ENCODE data around the gene LINGO3. TPM values are rescaled to one million over a fixed set of nuclear protein-coding genes. Genes with fewer than 3 reads are reported as not detected.
A peak's percentile ranks its signal among the peaks of the same experiment; 100 is the strongest.

The LINGO3 gene
- total and polyA plus RNA-seq, 2 donors (not counting 1 experiment from before 2014, with no cell fraction given) = 1.1 to 3.9 TPM

DNA sequence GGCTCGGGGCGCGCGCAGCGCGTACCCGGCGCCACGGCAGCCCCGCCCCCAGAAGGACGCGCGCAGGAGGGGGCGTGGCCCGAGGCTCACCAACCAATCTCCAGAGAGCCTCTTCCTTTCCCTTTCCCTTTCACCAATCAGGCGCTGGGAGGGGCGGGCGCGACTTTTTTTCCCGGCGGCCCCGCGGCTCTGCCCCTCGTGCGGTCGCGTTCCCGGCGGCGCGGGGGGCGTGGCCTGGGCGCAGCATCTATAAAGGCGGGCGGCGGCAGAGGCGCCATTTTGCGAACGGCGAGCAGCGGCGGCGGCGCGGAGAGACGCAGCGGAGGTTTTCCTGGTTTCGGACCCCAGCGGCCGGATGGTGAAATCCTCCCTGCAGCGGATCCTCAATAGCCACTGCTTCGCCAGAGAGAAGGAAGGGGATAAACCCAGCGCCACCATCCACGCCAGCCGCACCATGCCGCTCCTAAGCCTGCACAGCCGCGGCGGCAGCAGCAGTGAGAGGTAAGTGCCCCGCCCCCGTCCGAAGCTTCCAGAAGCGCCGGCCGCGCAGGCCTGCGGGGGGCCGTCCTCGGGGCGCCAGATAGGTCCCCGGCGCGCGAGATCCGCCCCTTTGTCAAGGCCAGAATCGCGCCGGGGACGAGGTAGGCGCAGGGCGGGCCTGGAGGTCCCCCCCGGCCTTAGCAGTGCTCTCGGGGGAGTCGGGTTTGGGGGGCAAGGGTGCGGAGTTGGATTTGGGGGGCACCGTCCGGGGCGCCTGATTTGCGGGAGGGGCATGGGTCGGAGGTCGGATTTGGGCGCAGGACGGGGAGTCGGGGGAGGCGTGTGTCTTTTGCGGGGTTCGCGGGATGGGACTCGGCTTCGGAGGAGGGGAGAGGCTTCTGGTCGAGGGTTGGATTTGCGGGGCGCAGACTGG lies 38.5 kb downstream of the LINGO3 start:
- Histone ChIP-seq H4K20me1 (ENCODE audit: control insufficient read depth, insufficient read depth, low read length, poor library complexity, severe bottlenecking) (peaks cover 51% of the 10 kb centered on the region), H3K9ac (ENCODE audit: low read length) (peak overlapping the region; percentile 99), H3K9me3 (ENCODE audit: control extremely low read depth in 1 of 3, control insufficient read depth in 2 of 3, insufficient read depth in 1 of 3, low read length in 2 of 3) (no peaks in the 10 kb centered on the region), H3K27ac (ENCODE audit: low read length in 2 of 2) (peak overlapping the region; percentile 79 to 94), H3K27me3 (replicated peaks in 1 of 4; ENCODE audit: control extremely low read depth in 1 of 4, control insufficient read depth in 3 of 4, insufficient read depth in 4 of 4, low read length in 3 of 4) (no peaks in the 10 kb centered on the region), H3K36me3 (replicated peaks in 1 of 2; ENCODE audit: control extremely low read depth in 1 of 2, control insufficient read depth in 1 of 2, extremely low read depth in 1 of 2, insufficient read depth in 2 of 2, low read length in 1 of 2) (peaks cover 0 to 27% of the 10 kb centered on the region in 2 experiments), H3K79me2 (ENCODE audit: control insufficient read depth, insufficient read depth, low read length) (peaks cover 69% of the 10 kb centered on the region), H3K4me1 (ENCODE audit: control insufficient read depth in 2 of 2, insufficient read depth in 2 of 2, low read length in 2 of 2) (peaks cover 56 to 66% of the 10 kb centered on the region in 2 donors), H3K4me3 (ENCODE audit: control extremely low read depth in 1 of 5, extremely low read depth in 1 of 5, insufficient read depth in 1 of 5, low read depth in 2 of 5, low read length in 4 of 5) (peak overlapping the region; percentile 59 to 100 (median 99)), H2AFZ (ENCODE audit: insufficient read depth, low read depth, low read length, poor library complexity, severe bottlenecking) (peak overlapping the region; percentile 42), H3K4me2 (replicated peaks; ENCODE audit: low read depth, low read length, poor library complexity, severe bottlenecking) (peak overlapping the region; percentile 99)
- Mint-ChIP-seq H3K27ac (peak overlapping the region; percentile 97), H3K4me3 (peak overlapping the region; percentile 89), H3K4me1 (peaks cover 52% of the 10 kb centered on the region), H3K9me3 (ENCODE audit: insufficient read depth) (no peaks in the 10 kb centered on the region), H3K27me3 (no peaks in the 10 kb centered on the region)
- TF ChIP-seq EZH2 (IDR thresholded peaks at IDR 0.05; ENCODE audit: borderline replicate concordance, insufficient read depth, low read depth, low read length, poor library complexity, severe bottlenecking) = no peak
- TF ChIP-seq, protein P1, sequence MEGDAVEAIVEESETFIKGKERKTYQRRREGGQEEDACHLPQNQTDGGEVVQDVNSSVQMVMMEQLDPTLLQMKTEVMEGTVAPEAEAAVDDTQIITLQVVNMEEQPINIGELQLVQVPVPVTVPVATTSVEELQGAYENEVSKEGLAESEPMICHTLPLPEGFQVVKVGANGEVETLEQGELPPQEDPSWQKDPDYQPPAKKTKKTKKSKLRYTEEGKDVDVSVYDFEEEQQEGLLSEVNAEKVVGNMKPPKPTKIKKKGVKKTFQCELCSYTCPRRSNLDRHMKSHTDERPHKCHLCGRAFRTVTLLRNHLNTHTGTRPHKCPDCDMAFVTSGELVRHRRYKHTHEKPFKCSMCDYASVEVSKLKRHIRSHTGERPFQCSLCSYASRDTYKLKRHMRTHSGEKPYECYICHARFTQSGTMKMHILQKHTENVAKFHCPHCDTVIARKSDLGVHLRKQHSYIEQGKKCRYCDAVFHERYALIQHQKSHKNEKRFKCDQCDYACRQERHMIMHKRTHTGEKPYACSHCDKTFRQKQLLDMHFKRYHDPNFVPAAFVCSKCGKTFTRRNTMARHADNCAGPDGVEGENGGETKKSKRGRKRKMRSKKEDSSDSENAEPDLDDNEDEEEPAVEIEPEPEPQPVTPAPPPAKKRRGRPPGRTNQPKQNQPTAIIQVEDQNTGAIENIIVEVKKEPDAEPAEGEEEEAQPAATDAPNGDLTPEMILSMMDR (IDR thresholded peaks at IDR 0.05) = no peak
- intact Hi-C loops (cut with micrococcal nuclease) = loop anchor here (1.0 to 10.0 kb wide), 5 partner anchors 11 to 407 kb away; partner anchors contain the start of genes GADD45B, KLF16, PLEKHJ1 and SF3A2
- DNase-seq (peak; percentile 99), ATAC-seq (ENCODE audit: low read depth) (peak; percentile 66)
- CTCF ChIA-PET = interaction anchor here (0.6 to 7.5 kb wide), 7 partner anchors 9 to 98 kb away, joined by 3 to 66 read pairs (median 5); partner anchors contain the start of gene JSRP1
- under 1% methylated on average over 101 of the region's 103 CpGs for WGBS (ENCODE audit: insufficient coverage)
- POLR2A ChIA-PET = interaction anchor here (0.5 to 10.8 kb wide), 11 partner anchors 8 to 180 kb away, joined by 3 to 134 read pairs (median 4); partner anchors contain the start of genes JSRP1, PLEKHJ1 and SF3A2
